GM21576 (cell line): ENCODE results near the gene PA2G4.
"Not testable (repeated sequence)": the region's sequence is repeated elsewhere in the genome, so short reads cannot be mapped to it uniquely, and the experiment has no call there.

ENCODE experiments used
- ATAC-seq: cut with Tn5 transposase; IDR thresholded peaks from one replicate; pipeline ENCODE4 v1.9.1; 2021; ENCODE audit warnings: mild to moderate bottlenecking, moderate library complexity; ENCODE audit not compliant: unreplicated experiment

PA2G4 gene

GRCh38 chr12:56152756-56153677 is 48.7 kb downstream of the PA2G4 start:
- no peak for ATAC-seq

- no peak for ATAC-seq
These were observed 49.3 kb downstream of the PA2G4 start for GRCh38 chr12:56153678-56154065.

DNA sequence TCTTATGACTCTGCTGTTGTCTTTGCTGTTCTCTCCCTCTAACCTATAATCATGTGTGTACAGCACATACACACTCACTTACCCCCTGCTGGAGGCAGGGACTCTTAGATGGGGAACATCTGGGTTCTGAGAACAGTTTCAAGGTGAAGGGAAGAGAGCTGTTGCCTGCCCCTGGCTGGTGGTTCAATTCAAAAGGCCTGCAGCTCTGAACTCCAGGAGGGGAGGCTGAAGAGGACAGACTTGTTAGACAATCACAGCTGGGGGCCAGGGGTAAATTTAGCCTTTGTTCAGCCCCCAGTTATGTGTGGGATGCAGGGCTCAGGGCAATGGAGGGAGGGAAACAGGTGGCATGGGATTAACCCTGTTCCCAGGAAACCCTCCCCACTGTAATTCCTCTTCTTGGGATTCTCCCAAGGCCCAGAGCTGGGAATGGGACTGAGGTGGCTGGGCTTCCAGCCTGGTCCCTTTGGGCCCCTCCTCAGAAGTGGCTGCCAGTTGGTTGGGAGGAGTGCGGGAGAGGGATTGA is 50.0 kb downstream of the PA2G4 start:
- ATAC-seq: no peak

DNA sequence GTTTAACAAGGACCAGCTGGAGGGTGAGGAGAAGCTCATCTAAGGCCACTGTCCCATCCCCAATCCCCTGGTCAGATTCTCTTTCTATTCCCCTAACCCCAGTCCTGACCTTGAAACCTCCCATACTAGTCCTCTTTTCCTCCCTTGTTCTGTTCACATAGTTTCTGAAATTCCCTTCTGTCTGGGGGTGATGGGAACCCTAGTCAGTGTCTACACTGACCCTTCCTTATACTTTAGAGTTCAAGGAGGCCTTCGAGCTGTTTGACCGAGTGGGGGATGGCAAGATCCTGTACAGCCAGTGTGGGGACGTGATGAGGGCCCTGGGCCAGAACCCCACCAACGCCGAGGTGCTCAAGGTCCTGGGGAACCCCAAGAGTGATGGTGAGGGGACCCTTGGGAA is 50.5 kb downstream of the PA2G4 start:
- no peak for ATAC-seq

DNA sequence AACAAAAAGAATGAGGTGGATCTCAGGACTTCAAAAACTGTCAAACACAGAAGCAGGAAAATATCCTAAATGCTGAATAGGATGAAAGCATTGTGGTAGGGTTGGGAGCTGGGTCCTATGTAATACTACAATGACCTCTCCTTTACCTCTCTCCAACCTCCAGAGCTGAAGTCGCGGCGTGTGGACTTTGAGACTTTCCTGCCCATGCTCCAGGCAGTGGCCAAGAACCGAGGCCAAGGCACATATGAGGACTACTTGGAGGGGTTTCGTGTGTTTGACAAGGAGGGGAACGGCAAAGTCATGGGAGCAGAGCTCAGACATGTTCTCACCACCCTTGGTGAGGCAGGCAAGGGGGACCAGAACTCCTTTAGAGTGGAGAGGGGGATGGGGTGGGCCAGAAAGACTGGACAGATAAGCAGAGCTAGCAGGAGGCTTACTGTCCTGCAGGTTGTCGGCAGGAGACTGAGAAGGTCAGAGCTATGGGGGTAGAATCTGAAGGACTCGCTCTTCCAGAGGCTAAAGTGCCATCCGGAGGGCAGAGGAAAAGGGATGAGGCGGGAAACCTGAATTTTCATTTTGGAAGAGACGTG is 51.0 kb downstream of the PA2G4 start:
- ATAC-seq: no peak

DNA sequence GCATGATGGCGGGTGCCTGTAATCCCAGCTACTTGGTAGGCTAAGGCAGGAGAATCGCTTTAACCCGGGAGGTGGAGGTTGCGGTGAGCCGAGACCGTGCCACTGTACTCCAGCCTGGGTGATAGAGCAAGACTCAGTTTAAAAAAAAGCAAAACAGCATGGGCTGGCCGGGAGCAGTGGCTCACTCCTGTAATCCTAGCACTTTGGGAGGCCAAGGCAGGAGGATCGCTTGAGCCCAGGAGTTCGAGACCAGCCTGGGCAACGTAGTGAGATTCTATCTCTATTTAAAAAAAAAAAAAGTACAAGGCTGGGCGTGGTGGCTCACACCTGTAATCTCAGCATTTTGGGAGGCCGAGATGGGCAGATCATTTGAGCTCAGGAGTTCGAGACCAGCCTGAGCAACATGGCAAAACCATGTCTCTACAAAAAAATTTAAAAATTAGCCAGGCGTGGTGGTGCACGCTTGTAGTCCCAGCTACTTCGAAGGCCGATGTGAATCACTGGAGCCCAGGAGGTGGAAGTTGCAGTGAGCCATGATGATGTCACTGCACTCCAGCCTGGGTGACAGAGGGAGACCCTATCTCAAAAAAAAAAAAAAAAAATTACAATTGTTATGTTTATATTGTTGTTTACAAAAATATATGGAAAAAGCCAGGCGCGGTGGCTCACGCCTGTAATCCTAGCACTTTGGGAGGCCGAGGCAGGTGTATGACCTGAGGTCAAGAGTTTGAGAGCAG is 52.3 kb downstream of the PA2G4 start:
- ATAC-seq: not testable (repeated sequence)

GRCh38 chr12:56157201-56158028 is 53.1 kb downstream of the PA2G4 start:
- ATAC-seq: peak; percentile 43

DNA sequence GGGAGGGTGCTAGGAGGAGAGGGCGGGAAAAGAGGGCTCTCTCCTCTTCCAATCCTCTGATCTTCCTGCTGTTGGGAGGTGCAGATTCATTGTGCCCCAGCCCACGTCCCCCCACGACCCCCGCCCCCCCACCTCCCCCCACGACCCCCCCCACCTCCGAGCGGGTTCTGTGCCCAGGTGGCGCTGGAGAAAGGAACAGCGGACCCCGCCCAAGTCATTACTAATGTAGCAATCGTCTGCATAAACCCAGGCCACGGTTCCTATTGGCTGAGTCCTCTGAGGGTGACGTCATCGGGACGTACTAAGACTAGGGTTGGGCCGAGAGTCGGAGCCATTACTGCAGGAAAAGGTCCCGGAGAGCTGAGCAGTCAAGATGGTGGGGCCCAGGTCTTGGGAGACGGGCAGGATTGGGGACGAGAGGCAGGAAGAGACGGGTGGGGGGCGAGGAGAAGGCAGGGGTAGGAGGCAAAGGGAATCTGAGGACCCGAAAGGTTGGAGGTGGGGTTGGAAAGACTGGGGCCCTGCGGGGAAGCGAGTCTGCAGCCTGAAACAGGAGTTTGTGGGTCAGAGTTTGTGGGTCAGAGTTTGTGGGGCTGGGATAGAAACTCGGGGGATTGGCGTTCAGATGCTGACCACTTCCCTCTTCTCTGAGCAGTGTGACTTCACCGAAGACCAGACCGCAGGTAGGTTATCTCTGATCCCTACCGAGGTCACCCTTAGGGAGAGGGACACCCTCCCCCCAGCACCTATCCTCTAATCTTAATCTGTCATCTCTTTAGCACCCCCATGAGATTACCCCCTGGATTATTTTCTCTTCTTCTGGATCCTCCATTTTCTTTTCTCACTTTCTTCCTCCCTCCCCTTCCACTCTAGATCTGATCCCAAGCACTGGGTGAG is 53.9 kb downstream of the PA2G4 start, which contains the start of gene MYL6:
Gene MYL6 (plus strand): TSS at position 331 of the 897 bp plus-strand sequence. CDS start 43 bp downstream, at position 374.
- peak; percentile 80 for ATAC-seq

DNA sequence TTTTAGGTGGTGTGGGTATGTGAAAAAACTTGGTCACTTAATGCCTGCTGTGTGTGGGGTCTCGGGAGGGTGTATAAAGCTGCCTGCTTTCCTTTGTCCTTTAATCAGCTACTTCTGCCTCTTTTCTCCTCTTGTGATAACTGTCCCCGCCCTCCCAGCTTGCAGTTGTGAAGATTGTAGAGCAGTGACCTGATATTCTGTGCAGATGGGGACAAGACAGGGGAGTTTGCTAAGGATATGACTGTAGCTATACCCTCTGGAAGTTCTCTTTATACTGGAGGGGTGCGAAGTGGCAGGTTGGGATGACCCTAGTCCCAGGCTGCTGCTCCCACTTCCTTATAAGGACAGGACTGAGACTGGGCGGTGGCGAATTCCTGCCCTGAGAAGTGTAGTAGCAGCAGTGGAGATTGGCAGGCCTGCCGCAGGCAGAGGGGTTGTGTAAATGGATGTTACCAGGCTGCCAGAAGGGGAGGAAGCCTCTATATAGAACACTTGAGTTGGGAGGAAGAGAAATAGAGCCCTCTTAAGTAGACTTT is 54.6 kb downstream of the PA2G4 start:
- ATAC-seq: no peak

DNA sequence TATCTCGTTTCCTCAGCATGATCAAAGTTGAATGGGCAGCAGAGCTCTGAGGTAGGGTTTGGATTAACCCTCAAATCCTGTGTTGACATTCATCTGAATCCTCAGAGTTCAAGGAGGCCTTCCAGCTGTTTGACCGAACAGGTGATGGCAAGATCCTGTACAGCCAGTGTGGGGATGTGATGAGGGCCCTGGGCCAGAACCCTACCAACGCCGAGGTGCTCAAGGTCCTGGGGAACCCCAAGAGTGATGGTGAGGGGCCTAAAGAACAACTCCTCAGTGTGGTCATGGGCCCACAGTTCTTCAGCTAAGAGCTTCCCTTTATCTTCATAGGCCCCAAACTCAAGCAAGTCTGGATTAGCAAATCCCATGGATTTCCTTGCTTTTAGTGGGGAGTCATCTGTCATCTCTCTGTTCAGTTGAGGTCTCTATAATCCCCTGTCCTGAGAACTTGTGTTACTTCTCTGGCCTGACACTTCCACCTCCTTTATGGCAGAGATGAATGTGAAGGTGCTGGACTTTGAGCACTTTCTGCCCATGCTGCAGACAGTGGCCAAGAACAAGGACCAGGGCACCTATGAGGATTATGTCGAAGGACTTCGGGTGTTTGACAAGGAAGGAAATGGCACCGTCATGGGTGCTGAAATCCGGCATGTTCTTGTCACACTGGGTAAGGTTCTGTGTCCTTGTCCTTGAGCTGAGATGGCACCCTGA is 55.3 kb downstream of the PA2G4 start:
- no peak for ATAC-seq

DNA sequence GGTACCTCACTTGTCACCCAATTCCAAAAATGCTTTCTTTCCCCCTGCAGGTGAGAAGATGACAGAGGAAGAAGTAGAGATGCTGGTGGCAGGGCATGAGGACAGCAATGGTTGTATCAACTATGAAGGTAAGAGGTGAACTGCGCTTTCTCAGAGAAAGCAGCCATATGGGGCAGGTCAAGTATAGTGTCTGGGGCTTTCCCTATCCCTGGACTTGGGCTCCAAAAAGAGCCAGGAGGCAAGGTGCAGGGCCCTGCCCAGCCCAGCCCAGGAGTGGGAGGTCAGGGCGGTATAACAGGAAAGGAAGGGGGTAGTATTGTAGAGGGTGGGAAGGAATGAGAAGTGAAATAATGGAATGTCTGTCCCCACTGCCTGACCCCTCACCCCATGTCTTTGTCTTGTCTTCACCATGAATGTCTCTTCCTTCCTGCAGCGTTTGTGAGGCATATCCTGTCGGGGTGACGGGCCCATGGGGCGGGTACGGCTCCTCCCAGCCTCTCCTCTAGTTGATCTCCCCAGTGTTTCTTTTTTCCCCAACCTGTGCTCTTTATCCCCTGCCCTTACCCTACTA is 55.9 kb downstream of the PA2G4 start:
- ATAC-seq: no peak

GRCh38 chr12:56160894-56161689 is 56.7 kb downstream of the PA2G4 start:
- no peak for ATAC-seq

DNA sequence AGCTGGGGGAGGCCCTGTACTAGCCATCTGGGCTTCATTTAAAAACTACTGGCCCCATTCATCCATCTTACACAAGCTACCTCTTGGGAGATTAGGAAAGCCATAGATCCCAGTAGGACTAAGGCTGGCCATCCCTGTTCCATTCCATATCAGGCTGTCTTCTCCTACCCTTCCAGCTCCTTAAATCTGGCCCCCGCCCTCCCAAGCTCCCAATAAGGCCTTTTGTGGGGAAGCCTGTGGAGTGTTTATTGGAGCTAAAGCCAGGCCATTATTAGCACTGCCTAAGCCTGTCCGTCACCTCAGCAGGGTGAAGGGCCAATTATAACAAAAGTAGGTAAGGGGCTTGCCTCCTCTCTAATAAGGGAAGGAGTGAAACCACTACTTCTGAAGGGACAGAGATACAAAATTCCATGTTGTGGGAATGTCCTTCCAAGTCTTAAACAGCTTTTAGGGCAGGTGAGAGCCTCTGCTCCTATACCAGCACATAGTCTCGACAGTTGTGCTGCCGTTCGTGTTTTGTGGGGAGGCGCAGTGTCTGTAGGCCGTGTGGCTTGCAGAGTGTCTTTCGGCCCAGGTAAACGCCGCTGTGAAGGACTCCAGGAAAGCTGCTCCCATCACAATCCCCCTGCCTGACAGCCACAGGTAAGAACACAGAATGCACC is 57.5 kb downstream of the PA2G4 start:
- ATAC-seq: no peak

- ATAC-seq: no peak
These were observed 58.3 kb downstream of the PA2G4 start for GRCh38 chr12:56162468-56163290.
